HepG2 (cell line): Measurements from ENCODE around the gene CYP2J2. TPM values are rescaled to one million over a fixed set of nuclear protein-coding genes. Genes with fewer than 3 reads are reported as not detected.
"Not testable (repeated sequence)": the region's sequence is repeated elsewhere in the genome, so short reads cannot be mapped to it uniquely, and the experiment has no call there.

Experiments used
- ATAC-seq: fragments of 200-7000 bp; cut with Tn5 transposase; 3 replicates; pipeline ENCODE4 v1.9.1; 2020; ENCODE audit warnings: mild to moderate bottlenecking, moderate library complexity
- BruUV-seq: library from RNA; stranded (reverse); fragments of 400-500 nt; replicated peaks from 2 replicates; lab custom pipeline; 2021; lab: Mats Ljungman, UMichigan
- CTCF ChIA-PET: fragments of 300-600 bp; formaldehyde crosslinking; extraction: SDS; loops from one replicate; lab custom pipeline; 2021; ENCODE audit warnings: low total read pairs, inconsistent platforms, low intra/inter-chr PET ratio; lab: Yijun Ruan, JAX
- POLR2A ChIA-PET: fragments of 350-600 bp; sonication (Branson Sonifier 250); formaldehyde crosslinking; loops from one replicate; lab custom pipeline; 2020; ENCODE audit warnings: antibody characterized with exemption, inconsistent platforms; lab: Yijun Ruan, JAX
- DNase-seq: peaks from one replicate; pipeline ENCODE4 v3.0.0-alpha.2; 2015; ENCODE audit warnings: low spot score
- FAIRE-seq: peaks from 3 replicates; lab custom pipeline; 2011; peaks lifted over from hg19 to GRCh38; lab: Jason Lieb, UNC
- H2AFZ ChIP-seq: one replicate; pipeline ENCODE4 v1.6.1; 2011; ENCODE audit warnings: low read length, inconsistent platforms
- H3K27ac ChIP-seq: fragments of 300-600 bp; 3 replicates; pipeline ENCODE4 v1.8.0; 2011; ENCODE audit warnings: mixed run types, mild to moderate bottlenecking, mixed read lengths, low read length, inconsistent platforms; ENCODE audit not compliant: insufficient read depth; ENCODE audit errors: extremely low read length
- H3K27me3 ChIP-seq, 2 experiments: fragments of 200-600 bp in 1 of 2; 2 replicates in 1 of 2; 3 replicates in 1 of 2; pipeline versions ENCODE4 v1.6.0 to v1.8.0; 2011; ENCODE audit warnings: low read length in 2 of 2, mild to moderate bottlenecking in 2 of 2, moderate library complexity in 2 of 2, inconsistent platforms in 1 of 2; ENCODE audit not compliant: insufficient read depth in 2 of 2, control insufficient read depth in 1 of 2
- H3K36me3 ChIP-seq, 2 experiments: fragments of 200-600 bp in 1 of 2; replicated peaks in 1 of 2; 2 replicates in 1 of 2; 3 replicates in 1 of 2; pipeline versions ENCODE4 v1.5.1 to v1.8.0; 2011; ENCODE audit warnings: low read length in 2 of 2, inconsistent platforms in 1 of 2; ENCODE audit not compliant: insufficient read depth in 2 of 2, control insufficient read depth in 1 of 2
- H3K4me1 ChIP-seq: 2 replicates; pipeline ENCODE4 v1.5.1; 2012; ENCODE audit warnings: low read length, inconsistent platforms; ENCODE audit not compliant: insufficient read depth
- H3K4me2 ChIP-seq: 2 replicates; pipeline ENCODE4 v1.6.0; 2011; ENCODE audit warnings: low read depth, low read length, inconsistent platforms
- H3K4me3 ChIP-seq, 3 experiments: fragments of 200-600 bp in 1 of 3; sonication (generic), shearing (Covaris generic) in 1 of 3; replicated peaks in 1 of 3; 2 replicates each; pipeline ENCODE4 v1.5.1; 2011 to 2016; ENCODE audit warnings: low read length in 3 of 3, inconsistent platforms in 2 of 3, low read depth in 2 of 3, mild to moderate bottlenecking in 2 of 3, control low read depth in 1 of 3, mixed read lengths in 1 of 3; ENCODE audit not compliant: insufficient read depth in 1 of 3
- H3K79me2 ChIP-seq: one replicate; pipeline ENCODE4 v1.6.1; 2011; ENCODE audit warnings: low read length, inconsistent platforms; ENCODE audit not compliant: insufficient read depth
- H3K9ac ChIP-seq: 2 replicates; pipeline ENCODE4 v1.6.0; 2011; ENCODE audit warnings: mild to moderate bottlenecking, low read depth, low read length, inconsistent platforms; ENCODE audit not compliant: insufficient read depth
- H3K9me3 ChIP-seq: 2 replicates; pipeline ENCODE4 v1.5.1; 2012; ENCODE audit warnings: mild to moderate bottlenecking, low read length
- H4K20me1 ChIP-seq: 2 replicates; pipeline ENCODE4 v1.6.0; 2011; ENCODE audit warnings: inconsistent platforms, mild to moderate bottlenecking, low read length, moderate library complexity; ENCODE audit not compliant: insufficient read depth
- HNRNPH1 ChIP-seq: fragments of 200-400 bp; formaldehyde crosslinking; optimal IDR thresholded peaks from 2 replicates; pipeline ENCODE3; 2017; ENCODE audit warnings: mild to moderate bottlenecking, low read depth, low read length
- KLF16 ChIP-seq, 2 experiments: sonication (generic) in 1 of 2; formaldehyde crosslinking in 1 of 2; IDR thresholded peaks; 2 replicates each; pipeline versions ENCODE4 v1.6.1 to v1.8.0; 2016 to 2023; ENCODE audit warnings: missing genetic modification reagents in 2 of 2, missing compliant biosample characterization in 1 of 2
- NR2C2 ChIP-seq: sonication (generic); formaldehyde crosslinking; IDR thresholded peaks from 2 replicates; pipeline ENCODE4 v1.4.0; 2020; ENCODE audit warnings: missing genetic modification reagents, mild to moderate bottlenecking, moderate library complexity, borderline replicate concordance
- PITX1 ChIP-seq: sonication (generic); formaldehyde crosslinking; IDR thresholded peaks from 2 replicates; pipeline ENCODE4 v1.5.1; 2020; ENCODE audit warnings: mild to moderate bottlenecking, missing genetic modification reagents
- PRDM4 ChIP-seq: sonication (generic); formaldehyde crosslinking; IDR thresholded peaks from 2 replicates; pipeline ENCODE4 v1.9.0; 2021; ENCODE audit warnings: missing genetic modification reagents, borderline replicate concordance
- RARG ChIP-seq: sonication (generic); formaldehyde crosslinking; IDR thresholded peaks from 2 replicates; pipeline ENCODE4 v1.4.0; 2020; ENCODE audit warnings: low read depth, mild to moderate bottlenecking, missing genetic modification reagents
- TCF7L2 ChIP-seq: IDR thresholded peaks from 2 replicates; pipeline ENCODE4 v1.6.1; 2011; ENCODE audit warnings: mild to moderate bottlenecking, low read depth, low read length, moderate library complexity
- ZFP91 ChIP-seq: sonication (generic); formaldehyde crosslinking; IDR thresholded peaks from 2 replicates; pipeline ENCODE4 v1.9.0; 2022; ENCODE audit warnings: missing genetic modification reagents, mild to moderate bottlenecking, borderline replicate concordance
- ZNF432 ChIP-seq: sonication (generic); formaldehyde crosslinking; IDR thresholded peaks from 2 replicates; pipeline ENCODE4 v1.5.0; 2020; ENCODE audit warnings: missing genetic modification reagents, mild to moderate bottlenecking, borderline replicate concordance
- ZNF691 ChIP-seq: sonication (generic); formaldehyde crosslinking; IDR thresholded peaks from 2 replicates; pipeline ENCODE4 v1.4.0; 2020; ENCODE audit warnings: missing genetic modification reagents, low read depth, mild to moderate bottlenecking, borderline replicate concordance
- ZNF746 ChIP-seq: sonication (generic); formaldehyde crosslinking; IDR thresholded peaks from 2 replicates; pipeline ENCODE4 v1.8.0; 2022; ENCODE audit warnings: mild to moderate bottlenecking, missing genetic modification reagents
- WGBS: methylation state at CpG from one replicate; pipeline ENCODE4 v1.1.6; 2017; ENCODE audit warnings: low lambda C conversion rate; 5-methylcytosine and 5-hydroxymethylcytosine counted together
- in situ Hi-C: cut with HindIII; loops from 2 replicates; pipeline ENCODE4 v1.10.0; 2017; ENCODE audit warnings: low pct_unique_long_range_greater_than_20kb; ENCODE audit not compliant: extremely low pct_ligation_motif_present
- intact Hi-C: fragments of 100-400 bp; cut with micrococcal nuclease; formaldehyde crosslinking; loops from one replicate; pipeline ENCODE4 v1.10.0; 2022; ENCODE audit not compliant: unreplicated experiment
- polyA plus RNA-seq, 8 experiments: library from polyadenylated mRNA; depleted of rRNA in 3 of 8; stranded (reverse) in 7 of 8; unstranded in 1 of 8; fragments of >200 nt; fragmentation: Illumina TruSeq in 4 of 8; extraction: Trizol in 4 of 8; gene quantifications; 2 replicates each; pipeline versions ENCODE4 v1.2.1 to v1.2.3, GENCODE V29; 2011 to 2016; ENCODE audit warnings: low read depth in 4 of 8, missing spikeins in 1 of 8, mixed read lengths in 1 of 8; ENCODE audit not compliant: insufficient read depth in 1 of 8
- total RNA-seq, 5 experiments: library from RNA; depleted of rRNA; stranded (reverse); fragments of >200 nt; fragmentation: Illumina TruSeq; extraction: Trizol; gene quantifications; 2 replicates each; pipeline ENCODE4 v1.2.3, GENCODE V29; 2016; ENCODE audit warnings: low read depth in 1 of 5
- TF ChIP-seq, protein P1 (sequence below): sonication (generic); formaldehyde crosslinking; IDR thresholded peaks from 2 replicates; pipeline ENCODE4 v1.9.0; 2022; ENCODE audit warnings: low read depth, missing genetic modification reagents

The CYP2J2 gene
- total and polyA plus RNA-seq, 2 of the 13 experiments (the other 11 are each of a cell fraction or from before 2014, with no cell fraction given): 2.1 to 5.9 TPM

- TF ChIP-seq KLF16 (CRISPR knock-in tag; IDR thresholded peaks at IDR 0.05) (no peak), ZNF432 (CRISPR knock-in tag) (no peak), ZNF691 (CRISPR knock-in tag) (no peak), ZFP91 (CRISPR knock-in tag) (no peak), HNRNPH1 (no peak), ZNF746 (CRISPR knock-in tag) (no peak), PITX1 (peak; percentile 75), PRDM4 (no peak), TCF7L2 (no peak; the same call in 1 of the 2 replicates), NR2C2 (CRISPR knock-in tag) (no peak), RARG (CRISPR knock-in tag) (no peak)
- TF ChIP-seq, protein P1, sequence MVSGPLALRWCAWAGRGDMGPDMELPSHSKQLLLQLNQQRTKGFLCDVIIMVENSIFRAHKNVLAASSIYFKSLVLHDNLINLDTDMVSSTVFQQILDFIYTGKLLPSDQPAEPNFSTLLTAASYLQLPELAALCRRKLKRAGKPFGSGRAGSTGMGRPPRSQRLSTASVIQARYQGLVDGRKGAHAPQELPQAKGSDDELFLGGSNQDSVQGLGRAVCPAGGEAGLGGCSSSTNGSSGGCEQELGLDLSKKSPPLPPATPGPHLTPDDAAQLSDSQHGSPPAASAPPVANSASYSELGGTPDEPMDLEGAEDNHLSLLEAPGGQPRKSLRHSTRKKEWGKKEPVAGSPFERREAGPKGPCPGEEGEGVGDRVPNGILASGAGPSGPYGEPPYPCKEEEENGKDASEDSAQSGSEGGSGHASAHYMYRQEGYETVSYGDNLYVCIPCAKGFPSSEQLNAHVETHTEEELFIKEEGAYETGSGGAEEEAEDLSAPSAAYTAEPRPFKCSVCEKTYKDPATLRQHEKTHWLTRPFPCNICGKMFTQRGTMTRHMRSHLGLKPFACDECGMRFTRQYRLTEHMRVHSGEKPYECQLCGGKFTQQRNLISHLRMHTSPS (CRISPR knock-in tag): no peak
These were observed 69.7 kb downstream of the CYP2J2 start (continued) for GRCh38 chr1:59856725-59857338.

DNA sequence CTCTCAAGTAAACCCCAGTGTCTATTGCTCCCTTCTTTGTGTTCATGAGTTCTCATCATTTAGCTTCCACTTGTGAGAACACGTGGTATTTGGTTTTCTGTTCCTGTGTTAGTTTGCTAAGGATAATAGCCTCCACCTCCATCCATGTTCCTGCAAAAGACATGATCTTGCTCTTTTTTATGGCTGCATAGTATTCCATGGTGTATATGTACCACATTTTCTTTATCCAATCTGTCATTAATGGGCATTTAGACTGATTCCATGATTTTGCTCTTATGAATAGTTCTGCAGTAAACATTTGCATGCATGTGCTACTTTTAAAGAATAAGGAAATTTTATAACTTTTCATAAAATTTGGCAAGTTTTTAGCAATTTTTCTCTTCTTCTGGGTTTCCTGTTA is 71.3 kb downstream of the CYP2J2 start:
- BruUV-seq: not testable (repeated sequence)

More for the DNA sequence above, 71.3 kb downstream of the CYP2J2 start:
- in situ Hi-C loops, H3K9ac ChIP-seq, H3K79me2 ChIP-seq, DNase-seq, CTCF ChIA-PET, H4K20me1 ChIP-seq, H3K27ac ChIP-seq, H3K27me3 ChIP-seq, H3K9me3 ChIP-seq, H3K36me3 ChIP-seq, H2AFZ ChIP-seq, H3K4me2 ChIP-seq, FAIRE-seq, H3K4me3 ChIP-seq, ATAC-seq: not testable (repeated sequence)
- POLR2A ChIA-PET: interaction anchor here (2.4 kb wide), 1 partner anchor 41 kb away, joined by 9 read pairs; the partner anchor contains the start of gene HOOK1
- 97% methylated on average over 1 of the region's 1 CpG for WGBS
- intact Hi-C loops: loop anchor here (5.0 kb wide), 1 partner anchor 38 kb away; no protein-coding TSS in a partner anchor
- H3K4me1 ChIP-seq: peaks cover 37% of the 10 kb centered on the region
